RPMI8226 (cell line): Measurements from ENCODE around the gene NCKAP1.
"Not testable (repeated sequence)": the region's sequence is repeated elsewhere in the genome, so short reads cannot be mapped to it uniquely, and the experiment has no call there.

Experiments used
- DNase-seq: peaks from one replicate; pipeline ENCODE4 v3.0.0-alpha.2; 2015

The NCKAP1 gene, protein sequence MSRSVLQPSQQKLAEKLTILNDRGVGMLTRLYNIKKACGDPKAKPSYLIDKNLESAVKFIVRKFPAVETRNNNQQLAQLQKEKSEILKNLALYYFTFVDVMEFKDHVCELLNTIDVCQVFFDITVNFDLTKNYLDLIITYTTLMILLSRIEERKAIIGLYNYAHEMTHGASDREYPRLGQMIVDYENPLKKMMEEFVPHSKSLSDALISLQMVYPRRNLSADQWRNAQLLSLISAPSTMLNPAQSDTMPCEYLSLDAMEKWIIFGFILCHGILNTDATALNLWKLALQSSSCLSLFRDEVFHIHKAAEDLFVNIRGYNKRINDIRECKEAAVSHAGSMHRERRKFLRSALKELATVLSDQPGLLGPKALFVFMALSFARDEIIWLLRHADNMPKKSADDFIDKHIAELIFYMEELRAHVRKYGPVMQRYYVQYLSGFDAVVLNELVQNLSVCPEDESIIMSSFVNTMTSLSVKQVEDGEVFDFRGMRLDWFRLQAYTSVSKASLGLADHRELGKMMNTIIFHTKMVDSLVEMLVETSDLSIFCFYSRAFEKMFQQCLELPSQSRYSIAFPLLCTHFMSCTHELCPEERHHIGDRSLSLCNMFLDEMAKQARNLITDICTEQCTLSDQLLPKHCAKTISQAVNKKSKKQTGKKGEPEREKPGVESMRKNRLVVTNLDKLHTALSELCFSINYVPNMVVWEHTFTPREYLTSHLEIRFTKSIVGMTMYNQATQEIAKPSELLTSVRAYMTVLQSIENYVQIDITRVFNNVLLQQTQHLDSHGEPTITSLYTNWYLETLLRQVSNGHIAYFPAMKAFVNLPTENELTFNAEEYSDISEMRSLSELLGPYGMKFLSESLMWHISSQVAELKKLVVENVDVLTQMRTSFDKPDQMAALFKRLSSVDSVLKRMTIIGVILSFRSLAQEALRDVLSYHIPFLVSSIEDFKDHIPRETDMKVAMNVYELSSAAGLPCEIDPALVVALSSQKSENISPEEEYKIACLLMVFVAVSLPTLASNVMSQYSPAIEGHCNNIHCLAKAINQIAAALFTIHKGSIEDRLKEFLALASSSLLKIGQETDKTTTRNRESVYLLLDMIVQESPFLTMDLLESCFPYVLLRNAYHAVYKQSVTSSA

DNA sequence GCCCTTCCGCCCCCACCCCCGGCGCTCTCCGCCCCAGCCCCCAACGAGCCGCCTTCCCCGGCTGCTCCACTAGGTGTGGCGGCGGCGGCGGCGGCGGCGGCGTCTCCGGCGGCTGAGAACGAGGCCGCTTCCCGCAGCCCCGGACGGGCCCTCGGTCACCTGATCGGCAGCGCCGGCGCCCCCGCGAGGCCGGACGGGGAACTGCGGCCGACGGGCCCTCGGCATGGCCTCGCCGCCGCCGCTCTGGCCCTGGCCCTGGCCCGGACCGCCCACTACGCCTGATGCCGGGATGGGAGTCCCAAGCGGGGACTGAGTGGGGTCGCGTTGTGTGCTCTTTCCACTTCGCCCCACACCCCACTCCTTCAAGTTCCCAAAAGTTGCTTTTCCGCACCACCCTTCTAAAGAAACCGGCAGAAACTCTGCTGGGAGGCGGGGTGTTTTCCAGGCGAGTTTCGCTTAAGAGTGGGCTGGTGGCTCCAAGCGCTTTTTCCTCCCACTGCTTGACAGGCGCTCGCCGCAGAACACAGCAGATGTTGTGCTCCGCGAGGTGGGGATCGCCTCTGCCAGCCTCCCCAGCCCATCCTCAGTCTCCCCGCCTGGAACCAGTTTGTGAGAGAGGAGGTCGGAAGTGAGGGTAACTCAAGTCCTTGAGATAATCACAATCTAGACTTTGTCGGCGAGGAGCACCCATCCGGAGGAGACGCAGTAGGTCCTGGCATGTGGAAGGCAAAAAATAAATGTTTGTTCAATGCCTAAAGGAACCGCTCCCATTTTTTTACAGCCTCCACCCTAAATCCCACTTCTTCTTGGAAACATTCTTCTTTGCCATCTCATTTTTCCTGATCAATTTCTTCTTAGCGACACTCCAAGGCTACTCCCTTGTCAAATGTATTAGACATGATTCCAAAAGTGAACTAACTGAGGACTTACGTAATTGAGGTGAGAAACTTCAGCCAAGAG is at the start of gene NCKAP1:
Gene NCKAP1, minus strand, starts transcription at position 117 of the 960 bp plus-strand sequence. CDS start 358 bp downstream, outside the sequence.
- DNase-seq, result peak; percentile 74

DNA sequence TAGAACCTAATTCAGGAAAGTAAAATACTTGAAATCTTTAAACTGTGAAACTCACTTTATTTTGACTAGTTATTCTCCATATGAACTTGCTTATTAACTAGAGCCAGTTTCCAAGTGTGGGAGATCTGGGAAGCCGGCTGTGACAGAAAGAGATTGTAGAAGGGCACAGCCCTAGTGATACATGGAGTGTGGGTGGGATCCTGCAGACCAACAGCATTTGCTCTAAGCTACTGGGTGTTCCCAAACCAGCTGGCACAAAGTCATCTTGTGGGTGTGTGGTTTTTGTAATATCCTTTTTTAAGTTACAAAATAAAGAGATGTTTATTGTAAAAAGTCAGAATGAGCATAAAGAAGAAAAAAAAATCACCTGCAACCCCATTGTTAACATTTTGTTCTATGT is 43.7 kb upstream of the NCKAP1 start:
- DNase-seq, result no peak

DNA sequence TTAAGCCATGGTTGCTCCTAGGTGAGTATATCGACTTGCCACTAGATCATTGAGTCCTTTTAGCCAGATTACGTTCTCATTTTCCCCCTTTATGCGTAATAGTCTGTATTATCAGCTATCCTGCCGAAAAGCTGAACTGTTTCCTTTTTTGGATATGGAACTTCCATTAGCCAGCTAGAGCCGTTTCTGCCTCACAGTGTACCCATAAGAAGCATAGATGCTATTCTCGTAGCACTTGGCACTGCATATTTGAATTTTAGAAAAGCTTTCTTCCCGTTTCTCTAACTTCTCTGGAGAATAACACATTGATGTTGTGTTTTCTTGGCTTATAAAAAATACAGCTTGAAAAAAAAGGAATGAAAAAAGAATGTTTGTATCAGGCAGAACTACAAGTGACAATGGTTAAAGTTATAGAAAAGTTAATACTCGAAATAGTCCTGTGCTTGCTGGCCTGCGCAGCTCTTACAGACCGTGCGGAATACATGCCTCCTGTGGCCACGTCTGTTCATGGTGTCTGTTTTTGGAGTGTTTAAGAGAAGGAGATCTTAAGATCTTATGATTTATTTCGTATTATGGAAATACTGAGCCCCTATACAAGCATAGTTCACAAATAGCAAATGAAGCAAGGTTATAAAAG is 41.0 kb upstream of the NCKAP1 start:
- DNase-seq, result no peak

DNA sequence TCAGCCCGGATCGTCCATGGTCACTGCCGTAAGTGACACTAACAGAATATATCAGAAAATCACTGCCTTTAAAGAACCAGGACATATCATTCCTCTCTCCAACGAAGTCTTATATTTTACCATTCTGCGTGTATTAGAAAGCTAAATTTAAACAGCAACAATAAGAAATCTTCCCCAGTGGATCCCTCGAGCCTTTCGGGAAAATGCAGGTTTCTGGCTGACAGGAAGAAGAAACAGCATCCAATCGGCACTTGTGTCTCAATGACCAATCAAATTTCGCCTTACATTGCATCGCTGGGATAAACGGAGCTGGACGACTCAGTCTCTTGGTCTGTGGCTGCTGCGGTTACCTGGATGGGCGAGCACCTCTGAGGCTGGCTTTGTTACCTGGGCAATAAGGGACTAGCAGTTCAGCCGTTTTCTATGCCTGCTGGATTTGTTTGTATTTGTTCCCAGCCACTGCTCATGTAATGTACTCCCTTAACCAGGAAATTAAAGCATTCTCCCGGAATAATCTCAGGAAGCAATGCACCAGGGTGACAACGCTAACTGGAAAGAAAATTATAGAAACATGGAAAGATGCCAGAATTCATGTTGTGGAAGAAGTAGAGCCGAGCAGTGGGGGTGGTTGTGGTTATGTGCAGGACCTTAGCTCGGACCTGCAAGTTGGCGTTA is 40.3 kb upstream of the NCKAP1 start, which contains the start of gene DUSP19:
Gene DUSP19, plus strand, starts transcription at position 284 of the 675 bp plus-strand sequence. Its CDS starts 187 bp downstream, at position 471.
- DNase-seq, result peak; percentile 87

DNA sequence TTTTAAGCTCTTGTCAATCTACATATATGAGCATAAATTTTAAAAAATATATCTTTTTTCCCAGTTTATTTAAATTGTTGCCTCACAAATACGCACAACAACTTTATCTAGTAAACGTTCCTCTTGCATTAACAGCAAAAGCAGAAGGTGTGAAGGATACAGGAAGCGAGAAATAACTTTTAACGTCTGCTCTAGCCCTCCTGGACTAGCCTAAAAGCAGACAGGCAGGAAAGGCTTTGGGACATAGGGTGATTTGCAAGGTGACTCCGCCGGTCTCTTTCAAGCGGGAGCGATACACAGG is 39.9 kb upstream of the NCKAP1 start:
- DNase-seq, result peak; percentile 40

DNA sequence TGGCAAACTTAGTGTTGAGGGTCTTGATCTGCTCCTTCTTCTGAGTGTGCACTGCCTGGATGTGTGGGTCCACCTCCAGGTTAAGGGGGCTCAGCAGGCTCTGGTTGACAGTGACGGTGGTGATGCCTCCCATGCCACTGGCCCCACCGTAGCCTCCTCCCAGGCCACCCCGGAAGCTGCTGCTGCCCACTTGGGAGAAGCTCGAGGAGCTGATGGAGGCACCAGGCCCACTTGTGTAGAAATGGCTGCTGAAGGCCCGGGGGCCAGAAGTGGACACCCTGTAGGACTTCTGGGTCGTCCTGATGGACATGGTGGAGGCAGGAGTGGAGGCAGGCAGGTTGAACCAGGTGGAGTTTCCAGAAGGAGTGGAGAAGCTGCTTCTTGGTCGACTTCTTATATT is 33.9 kb upstream of the NCKAP1 start:
- no peak for DNase-seq

DNA sequence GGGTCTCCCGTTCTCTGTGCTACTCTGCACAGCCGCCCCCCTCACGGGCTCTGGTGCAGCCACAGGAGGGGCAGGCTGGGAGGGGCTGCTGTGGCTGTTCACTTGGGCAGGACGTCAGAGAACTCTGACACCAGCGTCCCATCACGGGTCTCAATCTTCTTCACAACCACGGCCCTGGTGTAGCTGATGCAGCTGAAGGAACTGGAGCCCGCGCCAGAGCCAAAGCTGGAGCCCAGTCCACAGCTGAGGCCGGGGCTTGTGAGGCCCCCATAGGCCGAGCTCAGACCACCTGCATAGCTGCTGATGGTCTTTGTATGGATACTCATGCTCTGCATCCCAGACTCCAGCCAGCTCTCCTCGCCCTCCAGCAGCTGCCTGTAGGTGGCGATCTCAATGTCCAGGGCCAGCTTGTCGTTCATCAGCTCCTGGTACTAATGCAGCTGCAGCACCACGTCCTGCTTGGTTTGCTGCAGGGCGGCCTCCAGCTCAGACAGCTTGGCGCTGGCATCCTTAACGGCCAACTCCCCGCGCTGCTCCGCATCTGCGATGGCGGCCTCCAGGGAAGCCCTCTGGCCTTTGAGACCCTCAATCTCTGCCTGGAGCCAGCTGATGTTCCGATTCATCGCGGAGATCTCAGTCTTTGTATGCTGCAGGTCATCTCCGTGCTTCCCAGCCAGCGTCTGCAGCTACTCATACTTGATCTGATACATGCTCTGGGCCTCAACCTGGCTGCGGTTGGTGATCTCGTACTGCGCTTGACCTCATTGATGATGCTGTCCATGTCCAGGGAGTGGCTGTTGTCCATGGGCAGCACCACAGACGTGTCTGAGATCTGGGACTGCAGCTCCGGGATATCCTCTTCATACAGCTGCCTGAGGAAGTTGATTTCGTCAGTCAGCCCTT is 32.9 kb upstream of the NCKAP1 start:
- DNase-seq, result no peak

DNA sequence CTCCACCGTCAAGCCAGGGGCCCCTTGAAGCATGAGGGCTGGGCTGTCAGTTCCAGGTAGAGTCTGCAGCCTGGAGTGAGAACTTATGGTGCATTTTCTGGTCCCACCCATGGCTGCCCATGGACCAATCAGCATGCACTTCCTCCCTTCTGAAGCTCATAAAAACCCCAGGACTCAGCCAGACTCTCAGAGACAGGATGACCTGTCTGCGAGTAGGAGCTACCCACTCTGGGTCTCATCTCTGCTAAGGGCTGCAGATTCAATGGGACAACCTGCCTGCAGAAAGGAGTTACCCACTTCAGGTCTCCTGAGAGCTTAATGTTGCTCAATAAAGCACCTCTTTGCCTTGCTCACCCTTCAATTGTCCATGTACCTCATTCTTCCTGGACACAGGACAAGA is 30.9 kb upstream of the NCKAP1 start:
- DNase-seq, result no peak

DNA sequence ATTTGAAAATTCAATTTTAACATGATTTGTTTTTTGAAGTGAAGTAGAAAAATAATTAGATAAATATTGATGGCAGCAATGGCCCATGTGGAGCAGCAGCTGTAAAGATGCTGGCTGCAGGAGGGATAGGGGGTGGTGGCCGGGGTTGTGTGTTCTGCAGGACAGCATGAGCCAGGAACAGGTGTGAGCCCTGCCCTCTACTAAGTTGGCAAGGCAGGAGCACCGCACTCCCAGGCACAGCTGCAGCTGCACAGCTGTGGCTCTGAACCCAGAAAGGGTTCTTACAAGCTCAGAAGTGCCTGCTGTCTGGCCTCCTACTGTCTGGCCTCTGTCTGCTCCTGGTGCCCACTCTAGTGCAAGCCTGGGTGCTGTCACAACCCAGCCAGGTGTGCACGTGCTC is 30.3 kb upstream of the NCKAP1 start:
- no peak for DNase-seq

DNA sequence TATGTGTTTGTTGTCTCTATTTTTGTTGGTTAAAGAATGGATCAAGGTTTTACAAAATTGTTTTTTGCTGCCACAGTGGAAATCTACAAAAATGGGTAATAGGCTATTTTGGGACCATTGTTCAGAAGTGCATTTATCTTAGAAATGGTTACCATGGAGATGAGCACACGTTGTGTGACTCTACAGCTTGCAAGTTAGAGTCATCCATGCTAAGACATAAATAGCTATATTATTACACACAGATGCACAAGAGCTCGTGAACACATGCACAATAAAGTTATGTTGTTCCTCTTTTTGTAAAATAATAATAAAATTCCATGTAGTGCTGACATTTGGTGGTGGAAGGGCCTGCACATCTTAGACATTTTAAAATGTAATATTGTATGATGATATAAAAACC is 24.8 kb upstream of the NCKAP1 start:
- peak; percentile 7 for DNase-seq

DNA sequence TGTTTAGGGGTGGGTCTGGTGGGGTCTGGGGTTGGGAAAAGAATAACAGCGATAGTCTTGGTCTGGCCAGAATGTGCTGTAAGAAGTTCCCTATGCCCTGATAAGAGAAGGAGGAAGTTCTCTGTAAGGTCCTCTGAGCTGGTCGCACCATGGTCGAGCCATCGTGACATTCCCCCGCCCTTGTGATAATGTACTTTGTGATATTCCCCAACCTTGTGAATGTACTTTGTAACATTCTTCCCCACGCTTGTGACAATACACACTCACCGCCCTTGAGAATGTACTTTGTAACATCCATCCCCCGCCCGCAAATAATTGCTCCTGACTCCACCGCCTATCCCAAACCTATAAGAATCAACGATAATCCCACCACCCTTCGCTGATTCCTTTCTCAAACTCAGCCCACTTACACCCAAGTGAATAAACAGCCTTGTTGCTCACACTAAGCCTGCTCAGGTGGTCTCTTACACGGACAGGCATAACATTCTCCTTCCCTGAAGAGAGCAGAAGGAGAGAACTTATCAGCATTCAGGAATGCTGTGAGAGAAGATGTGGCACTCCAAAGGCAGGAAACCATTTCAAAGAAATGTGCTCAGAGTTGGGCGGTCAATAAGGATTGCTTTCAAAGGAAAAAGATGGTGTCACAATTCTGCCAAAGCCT is 22.4 kb upstream of the NCKAP1 start:
- DNase-seq, result no peak

DNA sequence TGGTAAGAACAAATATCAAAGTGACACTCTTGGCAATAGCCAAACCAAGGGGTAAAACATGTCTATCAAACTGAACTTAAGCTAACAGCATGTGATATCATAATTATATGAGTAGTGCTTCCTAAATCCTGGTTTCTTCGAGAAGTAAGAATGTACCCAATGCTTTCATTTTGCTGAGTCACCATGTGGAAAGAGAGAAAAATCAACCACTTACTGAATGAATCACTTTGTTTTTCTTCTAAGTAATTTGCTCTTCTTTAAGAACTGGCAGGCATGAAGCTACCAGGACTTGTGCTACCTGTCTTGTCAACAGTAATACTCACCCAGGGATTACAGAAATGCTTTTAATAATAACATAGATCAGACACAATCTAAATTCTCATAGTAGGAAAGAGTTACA is 21.3 kb upstream of the NCKAP1 start:
- no peak for DNase-seq

DNA sequence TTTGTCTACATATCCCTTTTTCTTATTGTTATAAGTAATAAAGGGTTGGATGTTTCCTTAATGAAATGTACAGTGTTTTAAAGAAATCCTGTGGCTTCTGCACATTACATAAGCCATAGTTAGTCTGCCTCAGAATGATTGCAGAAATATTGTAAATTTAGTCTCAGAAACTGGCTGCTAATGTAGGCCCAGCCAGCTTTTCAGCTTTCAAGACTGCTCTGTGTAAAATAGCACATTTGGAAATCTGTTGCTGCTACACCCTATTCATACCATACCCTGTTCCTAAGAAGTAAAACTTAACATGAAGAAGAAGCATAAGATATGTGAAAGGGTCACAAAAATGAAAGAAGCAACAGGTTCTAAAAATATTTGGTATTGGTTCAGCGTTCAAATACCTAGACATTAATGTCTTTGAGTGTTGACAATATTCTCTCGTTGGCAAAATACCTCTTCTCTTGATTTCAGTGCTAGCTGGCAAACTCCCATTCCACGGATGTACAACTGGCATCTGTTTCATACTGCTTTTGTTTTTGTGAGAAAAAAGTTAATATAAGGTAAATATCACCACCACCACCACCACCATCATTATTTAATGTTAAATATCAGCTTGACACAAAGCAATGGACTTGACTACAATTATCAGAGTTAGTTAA is 19.2 kb upstream of the NCKAP1 start:
- no peak for DNase-seq

DNA sequence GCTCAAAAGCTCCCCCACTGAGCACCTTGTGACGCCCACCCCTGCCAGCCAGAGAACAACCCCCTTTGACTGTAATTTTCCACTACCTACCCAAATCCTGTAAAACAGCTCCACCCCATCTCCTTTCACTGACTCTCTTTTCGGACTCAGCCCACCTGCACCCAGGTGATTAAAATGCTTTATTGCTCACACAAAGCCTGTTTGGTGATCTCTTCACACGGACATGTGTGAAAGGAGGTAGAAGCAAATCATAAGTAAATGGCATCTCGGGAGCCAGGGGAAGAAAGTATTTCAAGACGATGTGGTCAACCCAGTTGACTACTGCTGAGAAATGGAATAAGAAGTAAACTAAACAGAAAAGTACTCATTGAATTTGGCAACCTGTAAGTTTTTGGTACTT is 11.2 kb upstream of the NCKAP1 start:
- no peak for DNase-seq

DNA sequence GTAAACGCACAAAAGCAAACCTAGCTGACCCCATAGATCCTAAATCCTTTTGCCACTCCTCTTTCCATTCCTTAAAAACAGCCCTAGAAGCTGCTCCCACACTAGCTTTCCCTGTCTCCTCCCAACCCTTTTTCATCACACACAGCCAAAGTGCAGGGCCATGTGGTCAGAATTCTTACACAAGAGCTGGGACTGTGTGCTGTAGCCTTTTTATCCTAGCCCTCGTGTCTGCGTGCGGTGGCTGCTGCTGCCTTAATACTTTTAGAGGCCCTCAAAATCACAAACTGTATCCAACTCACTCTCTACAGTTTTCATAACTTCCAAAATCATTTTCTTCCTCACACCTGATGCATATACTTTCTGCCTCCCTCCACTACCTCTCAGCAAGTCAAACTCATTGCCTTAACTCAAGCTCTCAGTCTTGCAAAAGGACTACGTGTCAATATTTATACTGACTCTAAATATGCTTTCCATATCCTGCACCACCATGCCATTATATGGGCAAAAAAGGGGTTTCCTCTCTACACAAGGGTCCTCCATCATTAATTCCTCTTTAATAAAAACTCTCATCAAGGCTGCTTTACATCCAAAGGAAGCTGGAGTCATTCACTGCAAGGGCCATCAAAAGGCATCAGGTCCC is 9.3 kb upstream of the NCKAP1 start:
- DNase-seq, result not testable (repeated sequence)

DNA sequence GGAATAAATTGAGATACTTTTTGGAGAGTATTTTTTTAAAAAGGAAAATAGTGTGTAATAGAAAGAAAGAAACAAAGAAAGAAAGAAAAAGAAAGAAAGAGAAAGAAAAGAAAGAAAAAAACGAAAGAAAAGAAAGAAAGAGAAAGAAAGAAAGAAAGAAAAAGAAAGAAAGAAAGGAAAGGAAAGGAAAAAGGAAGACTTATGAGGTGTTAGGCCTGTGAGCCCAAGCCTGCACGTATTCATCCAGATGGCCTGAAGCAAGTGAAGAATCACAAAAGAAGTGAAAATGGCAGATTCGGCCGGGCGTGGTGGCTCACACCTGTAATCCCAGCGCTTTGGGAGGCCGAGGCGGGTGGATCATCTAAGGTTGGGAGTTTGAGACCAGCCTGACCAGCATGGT is 5.3 kb upstream of the NCKAP1 start:
- DNase-seq, result not testable (repeated sequence)

DNA sequence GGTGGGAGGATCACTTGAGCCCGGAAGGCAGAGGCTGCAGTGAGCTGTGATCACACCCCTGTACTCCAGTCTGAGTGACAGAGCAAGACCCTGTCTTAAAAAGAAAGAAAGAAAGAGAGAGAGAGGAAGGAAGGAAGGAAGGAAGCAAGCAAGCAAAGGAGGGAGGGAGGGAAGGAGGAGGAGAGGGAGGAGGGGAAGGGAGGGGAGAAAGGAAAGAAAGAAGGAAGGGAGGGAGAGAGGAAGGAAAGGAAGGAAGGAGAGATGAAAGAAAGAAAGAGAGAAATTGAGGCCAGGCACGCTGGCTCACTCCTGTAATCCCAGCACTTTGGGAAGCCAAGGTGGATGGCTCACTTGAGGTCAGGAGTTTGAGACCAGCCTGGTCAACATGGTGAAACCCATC is 2.3 kb upstream of the NCKAP1 start:
- DNase-seq, result no peak

DNA sequence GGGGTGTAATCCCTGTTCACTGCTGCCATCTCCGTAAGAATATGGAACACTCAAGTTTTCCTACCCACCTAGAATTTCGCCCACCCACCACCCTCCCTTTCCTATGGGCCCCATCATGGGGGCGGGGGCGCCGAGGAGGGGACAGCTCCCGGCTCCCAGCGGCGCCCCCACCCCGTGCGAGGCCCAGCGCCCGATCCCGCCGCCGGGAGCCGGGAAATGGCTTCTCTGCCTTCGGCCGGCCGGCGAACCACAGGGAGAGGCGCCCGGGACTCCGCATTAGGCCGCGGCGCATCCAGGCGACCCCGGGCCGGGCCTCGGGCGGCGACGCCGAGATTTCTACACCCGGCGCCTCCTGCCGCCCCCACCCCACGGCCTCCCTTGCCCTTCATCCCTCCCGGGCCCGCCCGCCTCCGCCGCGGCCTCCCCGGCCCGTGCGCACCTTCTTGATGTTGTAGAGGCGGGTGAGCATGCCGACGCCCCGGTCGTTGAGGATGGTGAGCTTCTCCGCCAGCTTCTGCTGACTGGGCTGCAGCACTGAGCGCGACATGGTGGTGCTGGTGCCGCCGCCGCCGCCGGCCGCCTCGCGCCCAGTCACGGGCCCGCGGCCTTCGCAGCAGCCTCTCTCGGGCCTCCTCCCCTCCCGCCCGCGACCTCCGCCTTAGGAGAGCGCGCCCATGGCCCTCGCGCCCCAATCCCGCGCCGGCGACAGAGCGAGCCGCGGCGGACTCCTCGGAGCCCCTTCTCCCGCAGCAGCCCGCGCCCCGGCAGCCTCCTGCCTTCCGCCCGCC is 510 bp downstream of the NCKAP1 start:
- DNase-seq, result peak; percentile 47
